HL-60/S4 treated with retinoic acid at 250 ng/mL for 4 days and 3 days (cell line): ENCODE measurements around the gene KIF9.
"Not testable (repeated sequence)": the region's sequence is repeated elsewhere in the genome, so short reads cannot be mapped to it uniquely, and the experiment has no call there.

ENCODE experiments used
- in situ Hi-C: fragments of 300-500 bp; cut with MboI; formaldehyde crosslinking; loops from 2 replicates; pipeline ENCODE4 v1.7.0; 2022; ENCODE audit warnings: low sequenced_read_pairs

Gene KIF9

GRCh38 chr3:47193871-47194859 lies 88.4 kb downstream of the KIF9 start:
- in situ Hi-C loops = no loop called here

DNA sequence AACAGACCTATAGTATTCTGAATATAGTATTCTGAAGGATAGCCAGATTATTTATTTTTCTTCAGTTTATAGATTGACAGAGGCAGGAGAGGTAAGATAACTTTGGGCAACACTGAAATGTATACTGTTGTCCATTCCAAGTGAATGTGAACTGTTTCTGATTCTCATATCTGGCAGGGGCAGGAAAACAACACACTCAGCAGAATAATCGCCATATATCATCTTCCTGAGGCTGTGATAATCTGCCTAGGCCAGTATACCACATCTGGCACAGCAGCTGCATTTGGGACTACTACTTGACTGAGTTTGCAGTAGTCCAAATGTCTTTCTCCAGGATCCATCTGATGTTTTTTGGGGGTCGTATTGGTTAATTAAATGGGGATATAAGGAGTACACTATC lies 96.3 kb downstream of the KIF9 start:
- in situ Hi-C loops = no loop called here

DNA sequence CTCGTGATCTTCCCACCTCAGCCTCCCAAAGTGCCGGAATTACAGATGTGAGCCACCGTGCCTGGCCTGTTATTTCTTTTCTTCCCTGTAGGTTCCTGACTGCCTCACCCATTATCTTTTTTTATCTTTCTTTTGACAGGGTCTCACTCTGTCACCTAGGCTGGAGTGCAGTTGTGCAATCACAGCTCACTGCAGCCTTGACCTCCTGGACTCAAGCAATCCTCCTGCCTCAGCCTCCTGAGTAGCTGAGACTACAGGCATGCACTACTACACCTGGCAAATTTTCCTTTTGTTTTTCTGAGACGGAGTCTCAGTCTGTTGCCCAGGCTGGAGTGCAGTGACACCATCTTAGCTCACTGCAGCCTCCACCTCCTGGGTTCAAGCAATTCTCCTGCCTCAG lies 100.9 kb downstream of the KIF9 start:
- in situ Hi-C loops = not testable (repeated sequence)

- in situ Hi-C loops = not testable (repeated sequence)
Measured at GRCh38 chr3:47180011-47180410, 102.6 kb downstream of the KIF9 start.
